Measurements from ENCODE around the gene TMEM63C. TPM values are rescaled to one million over a fixed set of nuclear protein-coding genes. Genes with fewer than 3 reads are reported as not detected.

TMEM63C gene
- total RNA-seq, 1 donor from 2014 or later, result 4.6 TPM

DNA sequence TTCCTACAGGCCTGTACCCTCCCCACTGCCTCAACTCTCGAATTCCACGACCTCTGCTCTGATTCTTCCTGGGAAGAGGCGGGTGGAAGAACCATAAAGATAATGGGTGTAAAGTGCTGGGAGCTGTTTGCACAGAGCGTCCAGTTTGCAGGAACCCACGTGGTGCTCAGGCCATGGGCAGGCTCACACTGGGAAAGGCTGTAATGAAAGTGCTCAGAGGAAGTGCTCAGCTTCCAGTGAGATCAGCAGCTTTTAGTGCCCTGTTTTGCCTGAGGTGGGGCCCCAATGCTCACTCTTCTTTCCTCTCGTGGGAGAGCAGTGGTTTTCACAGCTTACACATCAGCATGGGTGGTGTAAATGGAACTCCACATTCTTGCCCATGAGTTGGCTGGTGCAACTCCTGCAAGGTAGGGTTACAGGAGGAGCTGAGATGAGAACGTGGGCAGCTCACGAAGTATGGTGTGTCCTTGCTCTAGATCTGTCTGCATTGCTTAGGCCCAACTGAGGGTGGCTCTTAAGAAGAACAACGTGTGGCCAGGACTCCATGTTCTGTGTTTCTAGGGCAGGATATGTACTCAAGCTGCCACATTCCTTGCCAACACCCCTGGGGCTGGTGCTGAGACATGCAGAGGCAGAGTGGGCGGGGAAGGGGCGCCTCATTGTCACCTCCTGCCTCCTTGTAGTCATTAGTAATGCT is 2.9 kb downstream of the TMEM63C start:
- Mint-ChIP-seq H3K36me3 (no peaks in the 10 kb centered on the region), H3K9me3 (no peaks in the 10 kb centered on the region), H3K27ac (peak overlapping the region; percentile 40), H3K4me3 (peak overlapping the region; percentile 46), H3K27me3 (peaks cover 35% of the 10 kb centered on the region), H3K4me1 (ENCODE audit: unreplicated experiment) (no peaks in the 10 kb centered on the region)
- no peak for TF ChIP-seq CTCF (conservative IDR thresholded peaks at IDR 0.05)
- no peak for DNase-seq (ENCODE audit: extremely low spot score, unreplicated experiment)

GRCh38 chr14:77185093-77185465 is 3.5 kb downstream of the TMEM63C start:
- peak overlapping the region; percentile 40 for H3K27ac Mint-ChIP-seq
- no peak for TF ChIP-seq CTCF (conservative IDR thresholded peaks at IDR 0.05)

DNA sequence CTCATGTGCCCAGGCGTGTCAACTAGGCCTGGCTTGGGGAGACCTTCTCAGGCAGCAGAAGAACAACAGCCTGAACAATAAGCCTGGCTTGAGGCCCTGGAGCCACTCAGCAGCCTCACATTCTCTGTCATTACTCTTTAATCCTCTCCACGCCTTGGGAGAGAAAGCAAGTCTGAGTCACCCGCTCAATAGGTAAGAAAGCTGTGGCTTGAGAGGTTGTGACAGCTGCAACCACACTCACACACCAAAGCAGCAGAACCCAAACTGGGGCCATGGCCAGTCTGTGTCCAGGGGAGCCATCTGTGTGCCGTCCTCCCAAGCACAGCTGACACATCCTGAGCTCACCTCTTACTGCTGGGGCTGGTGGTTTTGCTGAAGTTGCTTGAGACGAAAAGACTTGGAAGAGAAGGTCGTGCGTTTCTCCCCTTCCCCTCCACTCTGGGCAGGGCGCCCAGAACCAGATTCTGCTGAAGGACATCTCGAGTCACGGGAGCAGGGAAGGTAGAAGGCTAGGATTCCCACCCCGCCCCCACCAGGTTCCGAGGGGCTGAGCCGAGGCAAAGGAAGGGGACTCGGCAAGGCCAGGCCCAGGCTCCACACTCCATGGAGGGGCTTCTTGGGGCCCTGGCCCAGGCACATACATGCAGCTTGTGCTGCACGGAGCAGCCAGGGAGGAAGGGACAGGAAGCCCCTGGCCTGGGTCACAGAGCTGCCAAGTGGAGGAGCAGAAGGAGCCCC is 5.5 kb downstream of the TMEM63C start:
- no peak for DNase-seq (ENCODE audit: extremely low spot score, unreplicated experiment)
- Mint-ChIP-seq H3K27me3 (peaks cover 27% of the 10 kb centered on the region), H3K4me1 (ENCODE audit: unreplicated experiment) (no peaks in the 10 kb centered on the region), H3K27ac (peak overlapping the region; percentile 34), H3K9me3 (no peaks in the 10 kb centered on the region), H3K36me3 (no peaks in the 10 kb centered on the region), H3K4me3 (no peak overlapping the region)
- TF ChIP-seq CTCF (conservative IDR thresholded peaks at IDR 0.05), result no peak

More at GRCh38 chr14:77185093-77185465, 3.5 kb downstream of the TMEM63C start:
- H3K36me3 Mint-ChIP-seq, result no peaks in the 10 kb centered on the region
- H3K27me3 Mint-ChIP-seq, result peaks cover 35% of the 10 kb centered on the region
- DNase-seq (ENCODE audit: extremely low spot score, unreplicated experiment), result no peak
- no peaks in the 10 kb centered on the region for H3K9me3 Mint-ChIP-seq
- no peak overlapping the region for H3K4me3 Mint-ChIP-seq
- no peaks in the 10 kb centered on the region for H3K4me1 Mint-ChIP-seq (ENCODE audit: unreplicated experiment)

- no peaks in the 10 kb centered on the region for H3K4me1 Mint-ChIP-seq (ENCODE audit: unreplicated experiment)
Measured at GRCh38 chr14:77187649-77188012, 6.0 kb downstream of the TMEM63C start.

GRCh38 chr14:77189479-77189878 is 7.9 kb downstream of the TMEM63C start:
- H3K27ac Mint-ChIP-seq, result no peak overlapping the region
- DNase-seq (ENCODE audit: extremely low spot score, unreplicated experiment), result no peak
- H3K4me1 Mint-ChIP-seq (ENCODE audit: unreplicated experiment), result no peaks in the 10 kb centered on the region
- no peaks in the 10 kb centered on the region for H3K9me3 Mint-ChIP-seq
- no peaks in the 10 kb centered on the region for H3K36me3 Mint-ChIP-seq
- no peak overlapping the region for H3K4me3 Mint-ChIP-seq
- no peak for TF ChIP-seq CTCF (conservative IDR thresholded peaks at IDR 0.05)
- H3K27me3 Mint-ChIP-seq, result peaks cover 26% of the 10 kb centered on the region

More at GRCh38 chr14:77187649-77188012, 6.0 kb downstream of the TMEM63C start:
- Mint-ChIP-seq H3K4me3 (no peak overlapping the region), H3K27me3 (peaks cover 28% of the 10 kb centered on the region), H3K27ac (no peak overlapping the region), H3K9me3 (no peaks in the 10 kb centered on the region), H3K36me3 (no peaks in the 10 kb centered on the region)
- no peak for DNase-seq (ENCODE audit: extremely low spot score, unreplicated experiment)
- no peak for TF ChIP-seq CTCF (conservative IDR thresholded peaks at IDR 0.05)

Measured in type B pancreatic cell (in vitro differentiated cells).